ENCODE measurements around the gene ZC3H12C.

The ZC3H12C gene

DNA sequence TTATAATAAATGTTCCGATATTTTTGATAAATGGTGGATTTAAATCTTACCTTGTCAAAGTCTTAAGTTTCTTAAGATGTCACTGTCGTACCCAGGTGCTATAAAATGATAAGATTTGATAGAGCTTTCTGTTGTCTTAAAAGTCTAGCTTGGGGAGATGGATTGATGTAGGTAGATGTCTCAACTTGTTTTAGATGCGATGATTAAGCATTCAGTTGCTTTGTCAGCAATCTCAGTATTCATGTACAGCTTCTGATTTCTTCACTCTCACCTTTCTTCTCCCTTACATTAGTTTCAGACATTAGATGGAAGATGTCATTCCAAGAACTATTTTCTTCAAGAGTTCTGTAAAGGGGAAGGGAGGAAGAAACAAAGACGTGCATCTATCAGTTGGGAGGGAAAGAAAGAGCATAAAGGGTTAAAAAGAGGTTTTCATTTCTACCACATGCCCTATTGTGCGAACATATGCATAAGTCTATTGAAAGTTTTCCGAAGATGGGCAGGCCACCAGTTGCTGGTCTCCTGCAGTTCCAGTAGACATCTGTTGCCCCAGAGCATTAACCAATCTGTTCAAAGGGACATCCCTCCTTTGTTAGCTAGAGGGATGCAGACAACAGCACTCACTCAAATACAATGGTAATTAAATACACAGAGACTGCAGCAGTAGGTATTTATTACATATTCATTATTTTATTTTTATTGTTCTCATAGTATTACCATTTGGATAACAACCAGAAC, 38.4 kb downstream of the ZC3H12C start:
- no peak for DNase-seq
- intact Hi-C loops (cut with DNase I): no loop called here

GRCh38 chr11:110133160-110133559, 40.0 kb downstream of the ZC3H12C start:
- intact Hi-C loops (cut with DNase I): no loop called here
- no peak for DNase-seq

GRCh38 chr11:110134110-110134509, 40.9 kb downstream of the ZC3H12C start:
- intact Hi-C loops (cut with DNase I): no loop called here
- DNase-seq: peak in 2 of 10 donors; percentile 11 to 74

- DNase-seq: no peak
- intact Hi-C loops (cut with DNase I): no loop called here
These were observed 48.6 kb downstream of the ZC3H12C start for GRCh38 chr11:110141812-110142211.

DNA sequence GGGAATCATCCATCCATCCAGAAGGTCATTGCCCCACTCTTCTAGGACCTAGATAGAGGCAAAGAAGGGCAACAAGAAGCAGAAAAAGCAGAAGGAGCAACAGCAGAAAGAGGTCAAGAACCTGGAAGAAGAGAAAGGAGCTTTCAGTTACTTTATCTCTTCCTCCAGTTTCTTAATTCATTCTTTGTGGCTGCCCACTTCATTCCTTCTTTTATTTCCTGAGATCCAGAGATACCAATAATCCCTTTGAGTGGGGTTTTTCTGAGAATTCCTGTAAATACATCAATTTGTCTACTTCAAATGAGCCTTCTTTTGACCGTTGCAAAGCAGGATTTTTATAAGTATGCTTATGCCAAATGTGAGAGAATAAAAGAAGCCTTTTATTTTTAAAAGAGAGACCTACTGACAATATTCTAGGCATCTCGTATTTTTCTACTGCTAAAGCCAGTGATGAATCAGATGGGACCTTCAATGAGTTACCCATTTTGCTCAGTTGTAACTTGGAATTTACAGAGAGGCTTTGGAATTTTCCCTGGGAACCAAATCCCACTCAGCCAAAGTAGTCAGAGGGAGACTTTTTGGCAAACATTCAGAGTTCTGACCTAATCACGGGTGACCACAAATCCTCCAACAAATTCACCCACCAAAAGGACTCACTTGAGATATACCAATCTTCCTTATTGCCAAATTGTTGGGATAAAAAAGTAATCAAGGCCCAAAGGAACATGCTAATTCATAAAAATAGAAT, 54.9 kb downstream of the ZC3H12C start:
- intact Hi-C loops (cut with DNase I): no loop called here

DNA sequence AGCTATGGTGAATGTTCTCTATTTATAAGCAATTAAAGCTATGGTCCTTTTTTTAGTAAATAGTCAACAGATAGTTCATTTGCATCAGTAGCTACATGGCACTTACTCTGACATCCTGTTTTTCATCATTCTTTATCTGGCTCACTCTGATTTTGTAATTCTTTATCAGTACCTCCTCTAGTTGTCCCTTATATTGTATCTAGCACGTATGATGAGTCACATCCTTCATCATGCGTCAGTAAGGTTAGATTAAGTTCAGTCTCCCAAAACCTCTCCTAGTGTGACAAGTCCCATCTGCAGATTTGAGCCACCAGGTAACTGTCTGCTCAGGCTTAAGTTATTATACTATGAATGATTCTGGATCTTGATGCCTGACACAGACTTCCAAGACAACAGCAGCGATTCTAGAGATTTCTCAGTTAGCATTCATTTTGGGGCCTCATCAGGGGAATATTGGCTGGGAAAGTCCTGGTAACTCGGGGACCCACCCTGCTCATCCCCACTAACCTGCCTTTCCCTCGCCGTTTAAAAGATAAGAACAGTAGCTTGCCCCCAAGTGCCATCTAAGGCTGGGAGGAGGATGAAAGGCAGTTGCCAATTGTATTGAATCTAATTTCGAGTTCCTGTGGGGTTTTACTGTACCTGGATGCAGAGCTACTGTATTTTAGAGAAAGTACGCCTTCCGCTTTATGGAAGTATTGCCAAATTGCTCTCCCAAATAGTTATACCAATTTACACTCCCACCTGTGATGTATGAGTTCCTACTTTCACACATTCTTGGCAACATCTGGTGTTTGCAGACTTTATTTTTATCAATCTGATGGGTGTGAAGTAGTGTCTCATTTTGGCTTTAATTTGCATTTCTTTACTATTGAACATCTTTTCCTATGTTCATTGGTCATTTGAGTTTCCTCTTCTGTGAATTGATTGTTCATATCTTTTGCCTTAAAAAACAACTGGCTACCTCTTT, 55.9 kb downstream of the ZC3H12C start:
- no peak for DNase-seq
- intact Hi-C loops (cut with DNase I): no loop called here

More for the DNA sequence above, 54.9 kb downstream of the ZC3H12C start:
- DNase-seq: no peak

DNA sequence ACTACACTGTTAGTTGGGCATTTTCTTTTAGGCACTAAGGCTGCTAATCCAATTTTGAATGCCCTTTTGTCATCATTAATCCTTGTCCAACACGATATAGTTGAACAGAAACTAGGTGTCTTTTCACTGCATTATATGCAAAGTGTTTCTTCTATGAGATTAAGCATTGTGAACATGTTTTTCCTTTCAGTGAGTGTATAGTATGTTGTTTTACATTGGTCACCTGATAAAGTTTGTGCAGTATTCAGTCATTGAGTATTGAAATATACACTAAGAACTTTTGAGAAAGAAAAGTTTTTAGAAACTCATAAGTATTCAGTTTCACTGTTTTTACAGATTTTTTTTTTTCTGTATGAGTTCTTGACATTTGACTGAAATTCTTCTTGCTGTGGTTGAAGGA, 59.0 kb downstream of the ZC3H12C start:
- intact Hi-C loops (cut with DNase I): no loop called here
- no peak for DNase-seq

DNA sequence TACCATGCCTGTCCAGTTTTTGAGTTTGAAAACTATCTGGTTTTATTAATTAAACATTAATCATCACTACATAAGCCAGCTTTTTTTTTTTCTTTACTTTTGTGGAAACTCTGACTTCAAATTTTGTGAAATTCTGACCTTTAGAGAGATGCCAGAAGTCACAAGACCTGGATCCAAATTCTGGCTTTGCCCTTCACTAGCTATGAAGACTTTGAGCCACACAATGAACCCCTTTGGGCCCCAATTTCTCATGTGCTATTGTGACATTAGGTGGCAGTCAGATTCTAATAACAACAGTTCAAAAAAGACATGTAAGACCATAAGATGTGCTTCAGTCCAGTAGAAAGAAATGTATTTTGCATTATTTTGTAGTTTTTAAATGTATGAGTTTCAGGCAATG, 60.3 kb downstream of the ZC3H12C start:
- intact Hi-C loops (cut with DNase I): no loop called here
- DNase-seq: no peak

GRCh38 chr11:110156503-110156902, 63.3 kb downstream of the ZC3H12C start:
- intact Hi-C loops (cut with DNase I): no loop called here
- no peak for DNase-seq

GRCh38 chr11:110158317-110159200, 65.4 kb downstream of the ZC3H12C start:
- DNase-seq: no peak
- intact Hi-C loops (cut with DNase I): no loop called here

GRCh38 chr11:110159476-110159875, 66.3 kb downstream of the ZC3H12C start:
- intact Hi-C loops (cut with DNase I): no loop called here
- no peak for DNase-seq

DNA sequence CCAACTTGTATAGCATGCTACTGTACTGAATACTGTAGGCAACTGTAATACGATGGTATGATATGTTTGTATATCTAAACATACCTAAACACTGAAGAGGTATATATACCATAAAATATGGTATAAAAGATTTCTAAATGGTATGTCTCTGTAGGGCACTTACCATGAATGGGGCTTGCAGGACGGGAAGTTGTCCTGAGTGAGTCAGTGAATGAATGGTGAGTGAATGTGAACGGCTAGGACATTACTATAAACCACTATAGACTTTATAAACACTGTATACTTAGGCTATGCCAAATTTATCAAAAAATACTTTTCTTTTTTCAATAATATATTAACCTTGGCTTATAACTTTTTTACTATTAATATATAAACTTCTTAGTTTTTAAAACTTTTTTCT, 66.8 kb downstream of the ZC3H12C start:
- DNase-seq: no peak
- intact Hi-C loops (cut with DNase I): no loop called here

DNA sequence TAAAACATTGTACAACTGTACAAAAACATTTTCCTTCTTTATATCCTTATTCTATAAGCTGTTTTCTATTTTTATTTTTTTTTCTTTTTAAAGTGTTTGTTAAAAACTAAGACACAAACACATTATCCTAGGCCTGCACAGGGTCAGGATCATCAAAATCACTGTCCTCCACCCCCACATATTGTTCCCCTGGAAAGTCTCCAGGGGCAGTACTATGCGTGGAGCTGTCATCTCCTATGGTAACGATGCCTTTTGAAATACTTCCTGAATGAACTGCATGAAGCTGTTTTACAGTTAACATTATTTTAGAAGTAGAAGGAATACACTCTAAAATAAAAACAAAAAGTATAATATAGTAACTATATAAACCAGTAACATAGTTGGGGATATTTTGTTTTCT, 67.2 kb downstream of the ZC3H12C start:
- intact Hi-C loops (cut with DNase I): no loop called here
- DNase-seq: no peak

- no peak for DNase-seq
- intact Hi-C loops (cut with DNase I): no loop called here
These were observed 67.9 kb downstream of the ZC3H12C start for GRCh38 chr11:110161061-110161460.

GRCh38 chr11:110162216-110162615, 69.0 kb downstream of the ZC3H12C start:
- DNase-seq: no peak
- intact Hi-C loops (cut with DNase I): no loop called here

DNA sequence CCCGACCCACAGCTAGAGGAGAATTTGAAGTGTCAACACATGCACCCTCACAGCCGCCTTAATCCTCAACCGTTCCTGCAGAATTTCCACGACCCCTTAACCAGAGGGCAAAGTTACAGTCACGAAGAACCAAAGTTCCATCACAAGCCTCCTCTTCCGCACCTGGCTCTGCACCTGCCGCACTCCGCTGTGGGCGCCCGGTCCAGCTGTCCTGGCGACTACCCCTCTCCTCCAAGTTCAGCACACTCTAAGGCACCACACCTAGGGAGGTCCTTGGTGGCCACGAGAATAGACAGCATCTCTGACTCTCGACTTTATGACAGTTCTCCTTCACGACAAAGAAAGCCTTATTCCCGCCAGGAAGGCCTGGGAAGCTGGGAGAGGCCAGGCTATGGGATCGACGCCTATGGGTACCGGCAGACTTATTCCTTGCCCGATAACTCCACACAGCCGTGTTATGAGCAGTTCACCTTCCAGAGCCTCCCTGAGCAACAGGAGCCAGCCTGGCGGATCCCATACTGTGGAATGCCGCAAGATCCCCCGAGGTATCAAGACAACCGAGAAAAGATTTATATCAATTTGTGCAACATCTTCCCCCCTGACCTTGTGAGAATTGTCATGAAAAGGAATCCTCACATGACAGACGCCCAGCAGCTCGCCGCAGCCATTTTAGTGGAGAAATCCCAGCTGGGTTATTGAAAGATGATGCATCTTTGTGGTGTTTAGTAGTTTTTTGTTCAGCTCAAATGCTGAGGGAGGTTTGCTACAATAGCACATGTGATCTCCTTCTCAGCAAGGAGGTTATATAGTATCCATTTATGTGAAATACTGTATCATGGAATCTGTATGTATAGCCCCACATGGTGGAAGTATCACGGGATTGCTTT, 72.1 kb downstream of the ZC3H12C start:
- intact Hi-C loops (cut with DNase I): no loop called here
- peak in 2 of 10 donors; percentile 28 to 58 for DNase-seq

- intact Hi-C loops (cut with DNase I): no loop called here
- no peak for DNase-seq
These were observed 75.0 kb downstream of the ZC3H12C start for GRCh38 chr11:110168033-110168803.

DNA sequence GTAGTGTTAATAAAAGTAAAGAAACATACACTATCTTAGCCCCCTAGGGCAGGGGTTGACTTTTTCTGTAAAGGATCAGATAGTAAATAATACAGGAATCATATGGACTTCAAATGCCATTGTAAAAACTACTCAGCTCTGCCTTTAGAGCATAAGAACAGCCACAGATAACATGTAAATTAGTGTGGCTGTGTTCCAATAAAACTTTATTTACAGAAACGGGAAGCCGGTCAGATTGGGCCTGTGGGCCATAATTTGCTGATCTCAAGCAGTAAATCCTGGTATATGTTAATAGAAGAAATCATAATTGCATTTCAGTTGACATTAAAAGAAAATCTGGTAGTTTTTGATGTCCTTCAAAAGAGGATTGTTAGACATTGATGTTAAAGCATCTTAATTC, 76.5 kb downstream of the ZC3H12C start:
- no peak for DNase-seq
- intact Hi-C loops (cut with DNase I): loop anchor here (10.0 kb wide), 1 partner anchor 75 kb away; the partner anchor contains the start of gene ZC3H12C
